SK-MEL-5 (cell line): ENCODE measurements around the gene AKIP1. TPM values are rescaled to one million over a fixed set of nuclear protein-coding genes. Genes with fewer than 3 reads are reported as not detected.
"Not testable (repeated sequence)": the region's sequence is repeated elsewhere in the genome, so short reads cannot be mapped to it uniquely, and the experiment has no call there.

ENCODE experiments used
- DNase-seq: peaks from one replicate; pipeline ENCODE4 v3.0.0-alpha.2; 2016; ENCODE audit warnings: low read depth, low spot score
- in situ Hi-C: cut with HindIII; loops from 2 replicates; pipeline ENCODE4 v1.10.0; 2016; ENCODE audit warnings: low sequenced_read_pairs, high pct_unique_total_duplicates, low pct_unique_long_range_greater_than_20kb
- polyA plus RNA-seq, 2 experiments: library from polyadenylated mRNA; depleted of rRNA; stranded (reverse); fragments of >200 nt; gene quantifications; 2 replicates each; pipeline ENCODE4 v1.2.3, GENCODE V29; 2015
- total RNA-seq: library from RNA; depleted of rRNA; stranded (reverse); fragments of >200 nt; shearing (Covaris generic); gene quantifications from 2 replicates; pipeline ENCODE4 v1.2.3, GENCODE V29; 2014; rRNA removed

Gene AKIP1
- total RNA-seq = 34.0 and 38.5 TPM in 2 replicates
- polyA plus RNA-seq (2015; cell fraction: cytosol; rRNA removed) = 47.6 TPM in 2 replicates
- polyA plus RNA-seq (2015; cell fraction: nucleus; rRNA removed) = 27.2 and 37.5 TPM in 2 replicates

GRCh38 chr11:8911029-8911823 lies at the start of gene AKIP1:
Gene AKIP1, plus strand, starts transcription at chr11:8911189. Its CDS starts 261 bp downstream, at chr11:8911450.
- in situ Hi-C loops = no loop called here
- DNase-seq = peak; percentile 96

- in situ Hi-C loops = no loop called here
- no peak for DNase-seq
These were observed 47.2 kb upstream of the AKIP1 start for GRCh38 chr11:8863838-8864237.

GRCh38 chr11:8865304-8865703 lies 45.7 kb upstream of the AKIP1 start:
- in situ Hi-C loops = no loop called here

GRCh38 chr11:8867035-8867434 lies 44.0 kb upstream of the AKIP1 start:
- in situ Hi-C loops = no loop called here
- DNase-seq = no peak

More at GRCh38 chr11:8865304-8865703, 45.7 kb upstream of the AKIP1 start:
- peak; percentile 27 for DNase-seq

- DNase-seq = no peak
- in situ Hi-C loops = no loop called here
These were observed 42.9 kb upstream of the AKIP1 start for GRCh38 chr11:8867931-8868631.

GRCh38 chr11:8870411-8871170 lies 40.4 kb upstream of the AKIP1 start:
- DNase-seq = peak; percentile 63
- in situ Hi-C loops = no loop called here

GRCh38 chr11:8871171-8871775 lies 39.7 kb upstream of the AKIP1 start:
- DNase-seq = peak; percentile 81
- in situ Hi-C loops = no loop called here

GRCh38 chr11:8871962-8872361 lies 39.0 kb upstream of the AKIP1 start:
- no peak for DNase-seq
- in situ Hi-C loops = no loop called here

GRCh38 chr11:8873741-8874405 lies 37.1 kb upstream of the AKIP1 start:
- DNase-seq = no peak
- in situ Hi-C loops = no loop called here

- in situ Hi-C loops = no loop called here
- DNase-seq = no peak
These were observed 32.2 kb upstream of the AKIP1 start for GRCh38 chr11:8878771-8879170.

GRCh38 chr11:8881585-8881984 lies 29.4 kb upstream of the AKIP1 start:
- in situ Hi-C loops, DNase-seq: not testable (repeated sequence)

GRCh38 chr11:8886322-8886721 lies 24.7 kb upstream of the AKIP1 start:
- DNase-seq = no peak

GRCh38 chr11:8891185-8891584 lies 19.8 kb upstream of the AKIP1 start:
- in situ Hi-C loops, DNase-seq: not testable (repeated sequence)

More at GRCh38 chr11:8886322-8886721, 24.7 kb upstream of the AKIP1 start:
- in situ Hi-C loops = no loop called here

- DNase-seq = no peak
- in situ Hi-C loops = no loop called here
These were observed 11.8 kb upstream of the AKIP1 start for GRCh38 chr11:8899119-8899753.

GRCh38 chr11:8905528-8906165 lies 5.3 kb upstream of the AKIP1 start:
- in situ Hi-C loops = no loop called here
- DNase-seq = peak; percentile 33

GRCh38 chr11:8907116-8907515 lies 3.9 kb upstream of the AKIP1 start:
- DNase-seq = no peak
- in situ Hi-C loops = no loop called here
